ENCODE data around the gene KIF21A. TPM values are rescaled to one million over a fixed set of nuclear protein-coding genes. Genes with fewer than 3 reads are reported as not detected.

Gene KIF21A
- total and polyA plus RNA-seq, 2 of the 13 experiments (the other 11 are each of a cell fraction or from before 2014, with no cell fraction given), result 20.6 to 39.7 TPM

DNA sequence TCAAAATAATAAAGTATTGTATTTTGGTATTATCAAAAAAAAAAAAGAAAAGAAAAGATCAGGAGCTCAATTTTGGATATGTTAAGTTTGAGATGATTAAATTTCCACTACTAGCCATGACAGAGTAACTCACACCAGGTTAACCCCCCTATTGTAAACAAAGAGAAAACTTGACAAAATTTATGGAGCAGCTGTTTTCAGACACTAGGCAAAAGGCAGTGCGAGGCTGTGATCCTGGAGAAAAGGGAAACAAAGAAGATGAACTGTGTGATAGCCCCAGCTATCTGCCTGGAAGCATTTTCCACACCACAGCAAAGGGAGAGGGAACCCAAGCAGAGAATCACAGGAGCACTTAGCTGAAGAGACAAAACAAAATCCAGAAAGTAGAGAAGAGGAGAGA is 145.0 kb downstream of the KIF21A start:
- Histone ChIP-seq H3K9me3 (ENCODE audit: low read length) (no peaks in the 10 kb centered on the region), H3K9ac (ENCODE audit: insufficient read depth, low read depth, low read length) (no peak overlapping the region), H4K20me1 (ENCODE audit: insufficient read depth, low read length) (no peaks in the 10 kb centered on the region), H3K79me2 (ENCODE audit: insufficient read depth, low read length) (no peaks in the 10 kb centered on the region), H3K4me3 (replicated peaks in 1 of 3; ENCODE audit: insufficient read depth in 1 of 3, low read depth in 2 of 3, low read length in 3 of 3) (no peak overlapping the region), H3K27ac (ENCODE audit: extremely low read length, insufficient read depth, low read length) (no peak overlapping the region), H3K4me1 (ENCODE audit: insufficient read depth, low read length) (no peaks in the 10 kb centered on the region), H3K36me3 (replicated peaks in 1 of 2; ENCODE audit: control insufficient read depth in 1 of 2, insufficient read depth in 2 of 2, low read length in 2 of 2) (peaks cover 0 to 4% of the 10 kb centered on the region in 2 experiments; a peak in 2 of 5 replicates), H3K27me3 (ENCODE audit: control insufficient read depth in 1 of 2, insufficient read depth in 2 of 2, low read length in 2 of 2) (no peaks in the 10 kb centered on the region), H2AFZ (ENCODE audit: low read length) (no peak overlapping the region), H3K4me2 (ENCODE audit: low read depth, low read length) (no peak overlapping the region)
- 88% methylated on average over 1 of the region's 1 CpG for WGBS (ENCODE audit: low lambda C conversion rate)
- DNase-seq (ENCODE audit: low spot score), result no peak
- no peak for FAIRE-seq
- in situ Hi-C loops (cut with HindIII; ENCODE audit: extremely low pct_ligation_motif_present, low pct_unique_long_range_greater_than_20kb), result no loop called here
- ChIA-PET POLR2A (no interaction called here), CTCF (ENCODE audit: low intra/inter-chr PET ratio, low total read pairs) (no interaction called here)
- intact Hi-C loops (cut with micrococcal nuclease; ENCODE audit: unreplicated experiment), result no loop called here
- ATAC-seq, result no peak
- no TSS peak for BruUV-seq (replicated peaks)
- TF ChIP-seq GABPB1 (CRISPR knock-in tag; IDR thresholded peaks at IDR 0.05) (no peak), SMARCE1 (IDR thresholded peaks at IDR 0.05; ENCODE audit: borderline replicate concordance) (no peak), SYNCRIP (IDR thresholded peaks at IDR 0.05; ENCODE audit: insufficient read depth, low read depth, low read length) (no peak), ZNF337 (CRISPR knock-in tag; IDR thresholded peaks at IDR 0.05; ENCODE audit: borderline replicate concordance, low read depth) (no peak), KLF9 (CRISPR knock-in tag; IDR thresholded peaks at IDR 0.05; ENCODE audit: low read depth) (no peak), ZNF883 (CRISPR knock-in tag; IDR thresholded peaks at IDR 0.05; ENCODE audit: not compliant biosample characterization) (no peak), TEAD2 (CRISPR knock-in tag; IDR thresholded peaks at IDR 0.05) (no peak), ZMYM2 (CRISPR knock-in tag; IDR thresholded peaks at IDR 0.05) (no peak), ZNF10 (CRISPR knock-in tag; IDR thresholded peaks at IDR 0.05; ENCODE audit: borderline replicate concordance, low read depth) (no peak)
- TF ChIP-seq, protein P1, sequence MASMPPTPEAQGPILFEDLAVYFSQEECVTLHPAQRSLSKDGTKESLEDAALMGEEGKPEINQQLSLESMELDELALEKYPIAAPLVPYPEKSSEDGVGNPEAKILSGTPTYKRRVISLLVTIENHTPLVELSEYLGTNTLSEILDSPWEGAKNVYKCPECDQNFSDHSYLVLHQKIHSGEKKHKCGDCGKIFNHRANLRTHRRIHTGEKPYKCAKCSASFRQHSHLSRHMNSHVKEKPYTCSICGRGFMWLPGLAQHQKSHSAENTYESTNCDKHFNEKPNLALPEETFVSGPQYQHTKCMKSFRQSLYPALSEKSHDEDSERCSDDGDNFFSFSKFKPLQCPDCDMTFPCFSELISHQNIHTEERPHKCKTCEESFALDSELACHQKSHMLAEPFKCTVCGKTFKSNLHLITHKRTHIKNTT (CRISPR knock-in tag; IDR thresholded peaks at IDR 0.05), result no peak
- TF ChIP-seq, protein P2, sequence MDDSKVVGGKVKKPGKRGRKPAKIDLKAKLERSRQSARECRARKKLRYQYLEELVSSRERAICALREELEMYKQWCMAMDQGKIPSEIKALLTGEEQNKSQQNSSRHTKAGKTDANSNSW (CRISPR knock-in tag; IDR thresholded peaks at IDR 0.05; ENCODE audit: borderline replicate concordance), result no peak
- TF ChIP-seq, protein P3, sequence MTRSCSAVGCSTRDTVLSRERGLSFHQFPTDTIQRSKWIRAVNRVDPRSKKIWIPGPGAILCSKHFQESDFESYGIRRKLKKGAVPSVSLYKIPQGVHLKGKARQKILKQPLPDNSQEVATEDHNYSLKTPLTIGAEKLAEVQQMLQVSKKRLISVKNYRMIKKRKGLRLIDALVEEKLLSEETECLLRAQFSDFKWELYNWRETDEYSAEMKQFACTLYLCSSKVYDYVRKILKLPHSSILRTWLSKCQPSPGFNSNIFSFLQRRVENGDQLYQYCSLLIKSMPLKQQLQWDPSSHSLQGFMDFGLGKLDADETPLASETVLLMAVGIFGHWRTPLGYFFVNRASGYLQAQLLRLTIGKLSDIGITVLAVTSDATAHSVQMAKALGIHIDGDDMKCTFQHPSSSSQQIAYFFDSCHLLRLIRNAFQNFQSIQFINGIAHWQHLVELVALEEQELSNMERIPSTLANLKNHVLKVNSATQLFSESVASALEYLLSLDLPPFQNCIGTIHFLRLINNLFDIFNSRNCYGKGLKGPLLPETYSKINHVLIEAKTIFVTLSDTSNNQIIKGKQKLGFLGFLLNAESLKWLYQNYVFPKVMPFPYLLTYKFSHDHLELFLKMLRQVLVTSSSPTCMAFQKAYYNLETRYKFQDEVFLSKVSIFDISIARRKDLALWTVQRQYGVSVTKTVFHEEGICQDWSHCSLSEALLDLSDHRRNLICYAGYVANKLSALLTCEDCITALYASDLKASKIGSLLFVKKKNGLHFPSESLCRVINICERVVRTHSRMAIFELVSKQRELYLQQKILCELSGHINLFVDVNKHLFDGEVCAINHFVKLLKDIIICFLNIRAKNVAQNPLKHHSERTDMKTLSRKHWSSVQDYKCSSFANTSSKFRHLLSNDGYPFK (CRISPR knock-in tag; IDR thresholded peaks at IDR 0.05; ENCODE audit: borderline replicate concordance), result no peak
- TF ChIP-seq, protein P4, sequence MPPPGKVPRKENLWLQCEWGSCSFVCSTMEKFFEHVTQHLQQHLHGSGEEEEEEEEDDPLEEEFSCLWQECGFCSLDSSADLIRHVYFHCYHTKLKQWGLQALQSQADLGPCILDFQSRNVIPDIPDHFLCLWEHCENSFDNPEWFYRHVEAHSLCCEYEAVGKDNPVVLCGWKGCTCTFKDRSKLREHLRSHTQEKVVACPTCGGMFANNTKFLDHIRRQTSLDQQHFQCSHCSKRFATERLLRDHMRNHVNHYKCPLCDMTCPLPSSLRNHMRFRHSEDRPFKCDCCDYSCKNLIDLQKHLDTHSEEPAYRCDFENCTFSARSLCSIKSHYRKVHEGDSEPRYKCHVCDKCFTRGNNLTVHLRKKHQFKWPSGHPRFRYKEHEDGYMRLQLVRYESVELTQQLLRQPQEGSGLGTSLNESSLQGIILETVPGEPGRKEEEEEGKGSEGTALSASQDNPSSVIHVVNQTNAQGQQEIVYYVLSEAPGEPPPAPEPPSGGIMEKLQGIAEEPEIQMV (CRISPR knock-in tag; IDR thresholded peaks at IDR 0.05; ENCODE audit: low read depth), result no peak
- TF ChIP-seq, protein P5, sequence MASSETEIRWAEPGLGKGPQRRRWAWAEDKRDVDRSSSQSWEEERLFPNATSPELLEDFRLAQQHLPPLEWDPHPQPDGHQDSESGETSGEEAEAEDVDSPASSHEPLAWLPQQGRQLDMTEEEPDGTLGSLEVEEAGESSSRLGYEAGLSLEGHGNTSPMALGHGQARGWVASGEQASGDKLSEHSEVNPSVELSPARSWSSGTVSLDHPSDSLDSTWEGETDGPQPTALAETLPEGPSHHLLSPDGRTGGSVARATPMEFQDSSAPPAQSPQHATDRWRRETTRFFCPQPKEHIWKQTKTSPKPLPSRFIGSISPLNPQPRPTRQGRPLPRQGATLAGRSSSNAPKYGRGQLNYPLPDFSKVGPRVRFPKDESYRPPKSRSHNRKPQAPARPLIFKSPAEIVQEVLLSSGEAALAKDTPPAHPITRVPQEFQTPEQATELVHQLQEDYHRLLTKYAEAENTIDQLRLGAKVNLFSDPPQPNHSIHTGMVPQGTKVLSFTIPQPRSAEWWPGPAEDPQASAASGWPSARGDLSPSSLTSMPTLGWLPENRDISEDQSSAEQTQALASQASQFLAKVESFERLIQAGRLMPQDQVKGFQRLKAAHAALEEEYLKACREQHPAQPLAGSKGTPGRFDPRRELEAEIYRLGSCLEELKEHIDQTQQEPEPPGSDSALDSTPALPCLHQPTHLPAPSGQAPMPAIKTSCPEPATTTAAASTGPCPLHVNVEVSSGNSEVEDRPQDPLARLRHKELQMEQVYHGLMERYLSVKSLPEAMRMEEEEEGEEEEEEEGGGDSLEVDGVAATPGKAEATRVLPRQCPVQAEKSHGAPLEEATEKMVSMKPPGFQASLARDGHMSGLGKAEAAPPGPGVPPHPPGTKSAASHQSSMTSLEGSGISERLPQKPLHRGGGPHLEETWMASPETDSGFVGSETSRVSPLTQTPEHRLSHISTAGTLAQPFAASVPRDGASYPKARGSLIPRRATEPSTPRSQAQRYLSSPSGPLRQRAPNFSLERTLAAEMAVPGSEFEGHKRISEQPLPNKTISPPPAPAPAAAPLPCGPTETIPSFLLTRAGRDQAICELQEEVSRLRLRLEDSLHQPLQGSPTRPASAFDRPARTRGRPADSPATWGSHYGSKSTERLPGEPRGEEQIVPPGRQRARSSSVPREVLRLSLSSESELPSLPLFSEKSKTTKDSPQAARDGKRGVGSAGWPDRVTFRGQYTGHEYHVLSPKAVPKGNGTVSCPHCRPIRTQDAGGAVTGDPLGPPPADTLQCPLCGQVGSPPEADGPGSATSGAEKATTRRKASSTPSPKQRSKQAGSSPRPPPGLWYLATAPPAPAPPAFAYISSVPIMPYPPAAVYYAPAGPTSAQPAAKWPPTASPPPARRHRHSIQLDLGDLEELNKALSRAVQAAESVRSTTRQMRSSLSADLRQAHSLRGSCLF (CRISPR knock-in tag; IDR thresholded peaks at IDR 0.05; ENCODE audit: borderline replicate concordance), result no peak
